Tongue (tissue), 2 donors: ENCODE results near the gene IBTK. TPM values are rescaled to one million over a fixed set of nuclear protein-coding genes. Genes with fewer than 3 reads are reported as not detected.
A peak's percentile ranks its signal among the peaks of the same experiment; 100 is the strongest.
"Not testable (repeated sequence)": the region's sequence is repeated elsewhere in the genome, so short reads cannot be mapped to it uniquely, and the experiment has no call there.

Experiments
- DNase-seq: peaks from one replicate; pipeline ENCODE4 v3.0.0-alpha.2; 2015
- total RNA-seq: library from RNA; depleted of rRNA; stranded (reverse); fragments of >200 nt; gene quantifications from one replicate; pipeline ENCODE4 v1.2.3, GENCODE V29; 2014

Gene IBTK
- total RNA-seq, 1 donor from 2014 or later = 66.3 TPM

- DNase-seq = peak; percentile 84
Observed at GRCh38 chr6:82246802-82247504, 591 bp downstream of the IBTK start.

- peak; percentile 7 for DNase-seq
Observed at GRCh38 chr6:82246370-82246769, 1.2 kb downstream of the IBTK start.

- no peak for DNase-seq
Observed at GRCh38 chr6:82245376-82245775, 2.2 kb downstream of the IBTK start.

GRCh38 chr6:82243884-82244283, 3.7 kb downstream of the IBTK start:
- no peak for DNase-seq

GRCh38 chr6:82240186-82240585, 7.4 kb downstream of the IBTK start:
- no peak for DNase-seq

GRCh38 chr6:82239597-82239996, 7.9 kb downstream of the IBTK start:
- DNase-seq = no peak

- peak; percentile 20 for DNase-seq
Observed at GRCh38 chr6:82237013-82237412, 10.5 kb downstream of the IBTK start.

GRCh38 chr6:82227770-82228169, 19.8 kb downstream of the IBTK start:
- no peak for DNase-seq

- no peak for DNase-seq
Observed at GRCh38 chr6:82220167-82220566, 27.4 kb downstream of the IBTK start.

GRCh38 chr6:82217018-82217586, 30.4 kb downstream of the IBTK start:
- DNase-seq = no peak

GRCh38 chr6:82216549-82216948, 31.0 kb downstream of the IBTK start:
- no peak for DNase-seq

GRCh38 chr6:82211326-82211725, 36.2 kb downstream of the IBTK start:
- DNase-seq = no peak

GRCh38 chr6:82208913-82209312, 38.6 kb downstream of the IBTK start:
- DNase-seq = no peak

GRCh38 chr6:82205930-82206392, 41.6 kb downstream of the IBTK start:
- peak; percentile 21 for DNase-seq

- DNase-seq = no peak
Observed at GRCh38 chr6:82204020-82204419, 43.5 kb downstream of the IBTK start.

GRCh38 chr6:82197784-82198183, 49.8 kb downstream of the IBTK start:
- no peak for DNase-seq

GRCh38 chr6:82197245-82197644, 50.3 kb downstream of the IBTK start:
- not testable (repeated sequence) for DNase-seq

- no peak for DNase-seq
Observed at GRCh38 chr6:82196161-82196560, 51.4 kb downstream of the IBTK start.

- no peak for DNase-seq
Observed at GRCh38 chr6:82195619-82196018, 51.9 kb downstream of the IBTK start.

- no peak for DNase-seq
Observed at GRCh38 chr6:82185948-82186535, 61.5 kb downstream of the IBTK start.

- DNase-seq = no peak
Observed at GRCh38 chr6:82183642-82184282, 63.8 kb downstream of the IBTK start.

- no peak for DNase-seq
Observed at GRCh38 chr6:82182756-82183155, 64.8 kb downstream of the IBTK start.

GRCh38 chr6:82179415-82179814, 68.1 kb downstream of the IBTK start:
- no peak for DNase-seq
